ENCODE measurements around the gene PDE4D. TPM values are rescaled to one million over a fixed set of nuclear protein-coding genes. Genes with fewer than 3 reads are reported as not detected.

The PDE4D gene
- total RNA-seq, 1 experiment from 2014 or later = 62.6 TPM

DNA sequence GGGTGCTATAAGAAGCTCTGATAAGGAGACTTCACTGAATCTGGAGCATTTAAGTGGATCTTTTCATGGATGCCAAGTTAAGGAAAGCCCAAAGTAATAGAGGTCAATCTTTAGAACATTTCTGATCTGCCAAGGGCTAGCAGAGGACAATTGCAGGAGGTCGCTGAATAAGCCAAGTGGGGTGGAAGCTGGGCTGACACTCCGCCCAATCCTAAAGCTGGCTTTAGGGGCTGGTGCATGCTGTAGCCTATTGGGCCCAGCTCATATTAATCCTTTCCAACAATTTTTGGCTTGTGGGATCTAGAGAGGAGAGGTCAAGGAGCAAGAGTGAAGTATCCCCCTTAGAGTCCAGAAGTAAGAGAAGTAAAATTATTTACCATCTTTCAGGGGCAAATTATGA, 784.1 kb downstream of the PDE4D start:
- no peak for DNase-seq (ENCODE audit: low read depth, low spot score)
- in situ Hi-C loops (cut with HindIII; ENCODE audit: low pct_unique_long_range_greater_than_20kb, low sequenced_read_pairs) = no loop called here

DNA sequence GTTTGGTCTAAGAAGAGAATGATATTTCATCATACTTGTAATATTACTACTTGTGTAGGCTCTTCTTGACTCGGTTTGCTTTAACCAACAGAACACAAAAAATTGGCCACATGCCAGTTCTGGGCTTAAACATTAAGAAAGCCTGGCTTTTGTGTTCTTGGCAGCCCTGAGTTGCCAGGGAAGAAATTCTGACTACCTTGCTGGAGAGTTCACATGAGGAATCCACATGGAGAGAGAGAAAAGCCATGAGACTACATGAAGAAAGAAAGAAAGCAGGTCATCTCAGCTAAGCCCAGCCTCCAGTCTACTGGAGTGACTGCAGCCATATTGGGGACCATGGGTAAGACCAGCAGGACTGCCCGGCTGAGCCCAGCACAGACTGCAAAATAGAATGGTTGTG, 785.8 kb downstream of the PDE4D start:
- no peak for DNase-seq (ENCODE audit: low read depth, low spot score)
- in situ Hi-C loops (cut with HindIII; ENCODE audit: low pct_unique_long_range_greater_than_20kb, low sequenced_read_pairs) = no loop called here

- DNase-seq (ENCODE audit: low read depth, low spot score) = no peak
- in situ Hi-C loops (cut with HindIII; ENCODE audit: low pct_unique_long_range_greater_than_20kb, low sequenced_read_pairs) = no loop called here
Measured at GRCh38 chr5:59104400-59105127, 789.0 kb downstream of the PDE4D start.

- no peak for DNase-seq (ENCODE audit: low read depth, low spot score)
Measured at GRCh38 chr5:59103303-59103702, 790.2 kb downstream of the PDE4D start.

GRCh38 chr5:59102437-59102836, 791.1 kb downstream of the PDE4D start:
- DNase-seq (ENCODE audit: low read depth, low spot score) = no peak
- in situ Hi-C loops (cut with HindIII; ENCODE audit: low pct_unique_long_range_greater_than_20kb, low sequenced_read_pairs) = no loop called here

More at GRCh38 chr5:59103303-59103702, 790.2 kb downstream of the PDE4D start:
- in situ Hi-C loops (cut with HindIII; ENCODE audit: low pct_unique_long_range_greater_than_20kb, low sequenced_read_pairs) = no loop called here

GRCh38 chr5:59100875-59101274, 792.7 kb downstream of the PDE4D start:
- in situ Hi-C loops (cut with HindIII; ENCODE audit: low pct_unique_long_range_greater_than_20kb, low sequenced_read_pairs) = no loop called here
- DNase-seq (ENCODE audit: low read depth, low spot score) = no peak

GRCh38 chr5:59099995-59100345, 793.6 kb downstream of the PDE4D start:
- no peak for DNase-seq (ENCODE audit: low read depth, low spot score)
- in situ Hi-C loops (cut with HindIII; ENCODE audit: low pct_unique_long_range_greater_than_20kb, low sequenced_read_pairs) = no loop called here

GRCh38 chr5:59099270-59099994, 794.1 kb downstream of the PDE4D start:
- in situ Hi-C loops (cut with HindIII; ENCODE audit: low pct_unique_long_range_greater_than_20kb, low sequenced_read_pairs) = no loop called here
- no peak for DNase-seq (ENCODE audit: low read depth, low spot score)

- in situ Hi-C loops (cut with HindIII; ENCODE audit: low pct_unique_long_range_greater_than_20kb, low sequenced_read_pairs) = no loop called here
- no peak for DNase-seq (ENCODE audit: low read depth, low spot score)
Measured at GRCh38 chr5:59098743-59099142, 794.8 kb downstream of the PDE4D start.

GRCh38 chr5:59097712-59098111, 795.8 kb downstream of the PDE4D start:
- no peak for DNase-seq (ENCODE audit: low read depth, low spot score)
- in situ Hi-C loops (cut with HindIII; ENCODE audit: low pct_unique_long_range_greater_than_20kb, low sequenced_read_pairs) = no loop called here

DNA sequence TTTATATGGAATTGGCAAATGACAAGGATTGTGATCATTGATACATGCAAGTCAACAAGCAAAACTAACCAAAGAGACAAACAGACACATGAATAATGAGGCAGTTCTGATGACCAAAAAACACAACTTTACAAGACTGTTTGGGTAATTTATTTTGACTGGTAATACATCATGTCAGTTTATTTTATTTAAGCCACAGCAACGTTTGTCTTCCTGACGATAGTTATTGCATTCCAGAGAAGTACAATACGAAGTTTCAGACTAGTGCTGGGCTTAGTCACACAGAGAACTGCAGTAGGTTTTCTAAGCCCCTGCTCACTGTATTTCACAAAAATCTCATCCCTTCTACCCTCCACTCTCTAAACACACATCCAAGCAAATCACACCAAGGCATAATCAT, 796.4 kb downstream of the PDE4D start:
- DNase-seq (ENCODE audit: low read depth, low spot score) = no peak
- in situ Hi-C loops (cut with HindIII; ENCODE audit: low pct_unique_long_range_greater_than_20kb, low sequenced_read_pairs) = no loop called here

- DNase-seq (ENCODE audit: low read depth, low spot score) = no peak
- in situ Hi-C loops (cut with HindIII; ENCODE audit: low pct_unique_long_range_greater_than_20kb, low sequenced_read_pairs) = no loop called here
Measured at GRCh38 chr5:59095480-59095879, 798.0 kb downstream of the PDE4D start.

GRCh38 chr5:59094864-59095263, 798.7 kb downstream of the PDE4D start:
- DNase-seq (ENCODE audit: low read depth, low spot score) = no peak
- in situ Hi-C loops (cut with HindIII; ENCODE audit: low pct_unique_long_range_greater_than_20kb, low sequenced_read_pairs) = no loop called here

GRCh38 chr5:59093329-59093728, 800.2 kb downstream of the PDE4D start:
- in situ Hi-C loops (cut with HindIII; ENCODE audit: low pct_unique_long_range_greater_than_20kb, low sequenced_read_pairs) = no loop called here
- no peak for DNase-seq (ENCODE audit: low read depth, low spot score)

GRCh38 chr5:59092758-59093157, 800.8 kb downstream of the PDE4D start:
- DNase-seq (ENCODE audit: low read depth, low spot score) = no peak
- in situ Hi-C loops (cut with HindIII; ENCODE audit: low pct_unique_long_range_greater_than_20kb, low sequenced_read_pairs) = no loop called here

DNA sequence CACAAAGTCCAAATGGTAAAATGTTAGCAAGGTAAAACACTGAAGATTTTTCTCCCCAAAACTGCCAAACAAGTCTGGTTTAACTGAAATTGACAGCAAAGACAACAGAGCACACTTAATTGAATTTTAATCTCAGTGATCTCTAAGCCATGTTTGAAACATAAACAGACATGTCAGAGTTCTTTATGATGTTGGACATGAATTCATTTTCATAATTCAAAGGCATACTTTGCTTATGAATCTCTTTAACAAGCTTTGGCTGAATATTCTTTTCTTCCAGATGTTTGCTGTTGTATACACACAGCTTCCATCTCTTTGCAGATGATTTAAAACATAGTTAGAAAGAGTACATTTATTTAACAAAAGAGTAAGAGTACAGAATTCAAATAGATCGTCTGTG, 801.6 kb downstream of the PDE4D start:
- no peak for DNase-seq (ENCODE audit: low read depth, low spot score)
- in situ Hi-C loops (cut with HindIII; ENCODE audit: low pct_unique_long_range_greater_than_20kb, low sequenced_read_pairs) = no loop called here

GRCh38 chr5:59090323-59090722, 803.2 kb downstream of the PDE4D start:
- in situ Hi-C loops (cut with HindIII; ENCODE audit: low pct_unique_long_range_greater_than_20kb, low sequenced_read_pairs) = no loop called here
- DNase-seq (ENCODE audit: low read depth, low spot score) = no peak

- no peak for DNase-seq (ENCODE audit: low read depth, low spot score)
- in situ Hi-C loops (cut with HindIII; ENCODE audit: low pct_unique_long_range_greater_than_20kb, low sequenced_read_pairs) = no loop called here
Measured at GRCh38 chr5:59089767-59090166, 803.8 kb downstream of the PDE4D start.

- DNase-seq (ENCODE audit: low read depth, low spot score) = no peak
- in situ Hi-C loops (cut with HindIII; ENCODE audit: low pct_unique_long_range_greater_than_20kb, low sequenced_read_pairs) = no loop called here
Measured at GRCh38 chr5:59088546-59088945, 805.0 kb downstream of the PDE4D start.

Measured in SK-MEL-5 (cell line).